HEK293T (cell line): ENCODE results near the gene FBXO9.

ENCODE experiments used
- BHLHE40 ChIP-seq: fragments of 450-650 bp; IDR thresholded peaks from 2 replicates; pipeline ENCODE4 v1.6.1; 2016; ENCODE audit warnings: mild to moderate bottlenecking, moderate library complexity, borderline replicate concordance
- ELF4 ChIP-seq: fragments of 450-650 bp; IDR thresholded peaks from 2 replicates; pipeline ENCODE4 v1.6.1; 2017; ENCODE audit warnings: antibody characterized with exemption
- FOXK2 ChIP-seq: fragments of 450-650 bp; IDR thresholded peaks from 2 replicates; pipeline ENCODE4 v1.6.1; 2016; ENCODE audit warnings: mild to moderate bottlenecking
- FOXM1 ChIP-seq: fragments of 450-650 bp; IDR thresholded peaks from 2 replicates; pipeline ENCODE4 v1.6.1; 2017; ENCODE audit warnings: mild to moderate bottlenecking, borderline replicate concordance
- HDGF ChIP-seq: fragments of 450-650 bp; IDR thresholded peaks from 2 replicates; pipeline ENCODE4 v1.6.1; 2017; ENCODE audit warnings: antibody characterized with exemption, borderline replicate concordance
- L3MBTL2 ChIP-seq: fragments of 450-650 bp; conservative IDR thresholded peaks from 2 replicates; pipeline ENCODE4 v1.6.1; 2016; ENCODE audit warnings: mild to moderate bottlenecking
- LEF1 ChIP-seq: fragments of 450-650 bp; IDR thresholded peaks from 2 replicates; pipeline ENCODE4 v1.6.1; 2017; ENCODE audit warnings: mild to moderate bottlenecking, borderline replicate concordance
- NFRKB ChIP-seq: fragments of 450-650 bp; IDR thresholded peaks from 2 replicates; pipeline ENCODE4 v1.6.1; 2016; ENCODE audit warnings: mild to moderate bottlenecking, moderate library complexity
- SP1 ChIP-seq: fragments of 450-650 bp; IDR thresholded peaks from 2 replicates; pipeline ENCODE4 v1.6.1; 2017
- SUZ12 ChIP-seq: fragments of 450-650 bp; IDR thresholded peaks from 2 replicates; pipeline ENCODE4 v1.6.1; 2016; ENCODE audit warnings: mild to moderate bottlenecking
- TARDBP ChIP-seq: fragments of 450-650 bp; IDR thresholded peaks from 2 replicates; pipeline ENCODE4 v1.6.1; 2016
- ZNF384 ChIP-seq: fragments of 450-650 bp; IDR thresholded peaks from 2 replicates; pipeline ENCODE4 v1.6.1; 2016
- TF ChIP-seq, protein P1 (sequence below): fragments of 450-650 bp; IDR thresholded peaks from 2 replicates; pipeline ENCODE4 v1.6.1; 2016

DNA sequence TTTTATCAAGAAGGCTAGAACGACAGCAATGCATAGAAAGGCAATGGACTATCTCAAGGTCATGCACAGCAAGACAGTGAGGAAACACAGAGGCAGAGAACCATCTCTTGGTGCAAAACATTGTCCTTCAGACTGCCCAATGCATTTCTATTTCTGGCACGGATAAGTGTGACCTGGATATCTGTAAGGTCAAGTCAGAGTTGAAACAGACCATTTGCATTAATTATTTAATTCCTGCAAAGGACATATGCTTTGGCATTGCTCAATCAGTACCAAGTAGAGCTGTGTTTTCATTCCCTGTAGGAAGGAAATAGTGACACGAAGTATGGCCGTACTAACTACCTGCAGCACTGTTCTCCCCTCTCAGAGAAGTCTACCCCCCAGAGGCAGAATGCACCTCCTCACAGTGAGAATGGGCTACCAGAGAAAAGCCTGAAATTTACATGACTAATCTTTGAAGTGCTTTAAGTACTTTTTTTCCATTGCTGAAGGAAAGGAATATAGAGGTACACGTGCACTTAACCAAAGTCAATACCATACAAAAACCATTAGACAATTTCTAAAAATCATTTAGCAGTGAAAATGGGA lies 38.0 kb upstream of the FBXO9 start:
- no peak for TF ChIP-seq SP1
- TF ChIP-seq L3MBTL2 = no peak
- no peak for TF ChIP-seq BHLHE40
- TF ChIP-seq ELF4 = no peak
- TF ChIP-seq FOXK2 = no peak
- TF ChIP-seq ZNF384 = no peak
- TF ChIP-seq SUZ12 = no peak
- no peak for TF ChIP-seq FOXM1
- no peak for TF ChIP-seq NFRKB
- TF ChIP-seq, protein P1, sequence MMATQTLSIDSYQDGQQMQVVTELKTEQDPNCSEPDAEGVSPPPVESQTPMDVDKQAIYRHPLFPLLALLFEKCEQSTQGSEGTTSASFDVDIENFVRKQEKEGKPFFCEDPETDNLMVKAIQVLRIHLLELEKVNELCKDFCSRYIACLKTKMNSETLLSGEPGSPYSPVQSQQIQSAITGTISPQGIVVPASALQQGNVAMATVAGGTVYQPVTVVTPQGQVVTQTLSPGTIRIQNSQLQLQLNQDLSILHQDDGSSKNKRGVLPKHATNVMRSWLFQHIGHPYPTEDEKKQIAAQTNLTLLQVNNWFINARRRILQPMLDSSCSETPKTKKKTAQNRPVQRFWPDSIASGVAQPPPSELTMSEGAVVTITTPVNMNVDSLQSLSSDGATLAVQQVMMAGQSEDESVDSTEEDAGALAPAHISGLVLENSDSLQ = no peak
- TF ChIP-seq HDGF = no peak
- no peak for TF ChIP-seq LEF1
- TF ChIP-seq TARDBP = no peak
